ENCODE data around the gene METTL26.
A peak's percentile ranks its signal among the peaks of the same experiment; 100 is the strongest.

METTL26 gene

GRCh38 chr16:674968-675883 is 39.1 kb upstream of the METTL26 start, which contains the start of gene RHBDL1:
RHBDL1 (plus strand) TSS chr16:675671; CDS start chr16:675791, 120 bp downstream.
- DNase-seq, result no peak

GRCh38 chr16:674214-674881 is 38.2 kb upstream of the METTL26 start:
- no peak for DNase-seq

GRCh38 chr16:673399-673991 is 37.4 kb upstream of the METTL26 start:
- DNase-seq, result no peak

- no peak for DNase-seq
These were observed 36.7 kb upstream of the METTL26 start for GRCh38 chr16:672851-673250.

GRCh38 chr16:672371-672770 is 36.3 kb upstream of the METTL26 start:
- no peak for DNase-seq

- DNase-seq, result no peak
These were observed 35.4 kb upstream of the METTL26 start for GRCh38 chr16:671353-672131.

- DNase-seq, result no peak
These were observed 34.6 kb upstream of the METTL26 start for GRCh38 chr16:670485-671352.

GRCh38 chr16:669666-670065 is 33.6 kb upstream of the METTL26 start:
- DNase-seq, result no peak

GRCh38 chr16:668519-669171 is 32.5 kb upstream of the METTL26 start:
- no peak for DNase-seq

- DNase-seq, result peak; percentile 91
These were observed 31.8 kb upstream of the METTL26 start, which contains the start of gene RHOT2 for GRCh38 chr16:667780-668518. RHOT2 (plus strand) TSS chr16:668132; CDS start chr16:668200, 68 bp downstream.

GRCh38 chr16:667113-667779 is 31.1 kb upstream of the METTL26 start:
- no peak for DNase-seq

- DNase-seq, result no peak
These were observed 30.5 kb upstream of the METTL26 start for GRCh38 chr16:666572-666971.

- no peak for DNase-seq
These were observed 26.5 kb upstream of the METTL26 start for GRCh38 chr16:662597-662996.

- DNase-seq, result no peak
These were observed 26.0 kb upstream of the METTL26 start for GRCh38 chr16:662095-662494.

GRCh38 chr16:661184-661821 is 25.2 kb upstream of the METTL26 start:
- no peak for DNase-seq

- no peak for DNase-seq
These were observed 24.5 kb upstream of the METTL26 start for GRCh38 chr16:660459-661183.

GRCh38 chr16:660132-660458 is 24.0 kb upstream of the METTL26 start:
- no peak for DNase-seq

GRCh38 chr16:659618-660017 is 23.5 kb upstream of the METTL26 start:
- DNase-seq, result no peak
